GM19099 (cell line): ENCODE measurements around the gene LGALS3BP.

Experiments used
- POLR2A ChIP-seq: IDR thresholded peaks from 3 replicates; pipeline ENCODE4 v1.6.1; 2011; ENCODE audit warnings: low read depth; ENCODE audit not compliant: insufficient read length; ENCODE audit errors: extremely low read depth

Gene LGALS3BP

GRCh38 chr17:78997231-78997741 lies 17.6 kb upstream of the LGALS3BP start:
- TF ChIP-seq POLR2A = no peak

DNA sequence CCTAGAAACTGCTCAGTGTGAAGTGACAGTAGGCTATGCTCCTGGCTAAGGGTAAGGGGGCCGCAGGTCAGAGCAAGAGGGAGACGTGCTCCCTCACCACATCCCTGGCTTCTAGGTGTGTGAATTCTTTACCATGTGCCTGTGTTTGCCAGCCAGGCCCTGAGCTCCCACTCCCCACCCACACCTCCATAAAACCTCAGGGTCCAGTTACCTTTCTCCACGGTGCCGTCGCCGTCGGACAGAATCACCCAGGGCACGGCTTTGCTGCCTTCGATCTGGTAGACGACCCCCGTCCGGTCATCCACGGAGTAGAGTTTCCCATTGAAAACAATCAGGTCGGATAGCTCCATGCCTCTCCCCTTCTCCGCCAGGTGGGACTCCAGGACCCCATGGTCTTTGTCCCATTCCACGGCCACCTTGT lies 17.1 kb upstream of the LGALS3BP start:
- no peak for TF ChIP-seq POLR2A

GRCh38 chr17:78995761-78996451 lies 16.2 kb upstream of the LGALS3BP start:
- no peak for TF ChIP-seq POLR2A

- TF ChIP-seq POLR2A = no peak
Observed at GRCh38 chr17:78995022-78995760, 15.5 kb upstream of the LGALS3BP start.

DNA sequence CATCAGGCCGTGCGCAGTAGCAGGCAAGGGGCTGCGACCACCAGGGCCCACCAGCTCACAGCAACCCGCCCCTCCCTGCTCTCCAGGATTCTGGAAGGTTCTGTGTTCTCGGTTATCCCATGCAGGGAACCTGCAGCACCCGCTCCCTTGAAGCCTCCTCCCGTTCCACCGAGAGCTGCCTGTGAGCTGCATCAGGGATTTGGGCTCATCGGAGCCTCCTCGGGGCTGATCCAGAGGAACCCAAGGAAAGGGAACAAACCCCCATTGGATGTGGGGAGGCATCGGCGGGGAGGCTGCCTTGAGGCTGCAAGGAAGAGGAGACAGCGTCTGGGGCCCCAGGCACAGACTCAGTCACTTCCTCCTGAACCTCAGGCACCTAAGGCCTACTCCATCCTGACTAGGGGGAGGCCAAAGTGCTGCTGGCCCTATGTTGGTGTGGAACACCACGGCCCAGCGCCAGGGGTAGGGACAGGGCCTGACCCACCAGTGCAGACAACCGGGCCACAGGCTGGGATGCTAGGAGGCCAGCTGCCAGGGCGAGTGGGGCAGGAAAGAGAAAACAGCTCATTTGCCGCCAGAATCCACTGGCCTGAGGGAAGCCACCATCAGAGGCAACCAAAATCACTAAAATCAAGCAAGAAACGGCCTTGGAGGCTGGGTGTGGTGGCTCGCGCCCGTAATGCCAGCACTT lies 14.4 kb upstream of the LGALS3BP start:
- no peak for TF ChIP-seq POLR2A

GRCh38 chr17:78993241-78993956 lies 13.7 kb upstream of the LGALS3BP start:
- TF ChIP-seq POLR2A = no peak

DNA sequence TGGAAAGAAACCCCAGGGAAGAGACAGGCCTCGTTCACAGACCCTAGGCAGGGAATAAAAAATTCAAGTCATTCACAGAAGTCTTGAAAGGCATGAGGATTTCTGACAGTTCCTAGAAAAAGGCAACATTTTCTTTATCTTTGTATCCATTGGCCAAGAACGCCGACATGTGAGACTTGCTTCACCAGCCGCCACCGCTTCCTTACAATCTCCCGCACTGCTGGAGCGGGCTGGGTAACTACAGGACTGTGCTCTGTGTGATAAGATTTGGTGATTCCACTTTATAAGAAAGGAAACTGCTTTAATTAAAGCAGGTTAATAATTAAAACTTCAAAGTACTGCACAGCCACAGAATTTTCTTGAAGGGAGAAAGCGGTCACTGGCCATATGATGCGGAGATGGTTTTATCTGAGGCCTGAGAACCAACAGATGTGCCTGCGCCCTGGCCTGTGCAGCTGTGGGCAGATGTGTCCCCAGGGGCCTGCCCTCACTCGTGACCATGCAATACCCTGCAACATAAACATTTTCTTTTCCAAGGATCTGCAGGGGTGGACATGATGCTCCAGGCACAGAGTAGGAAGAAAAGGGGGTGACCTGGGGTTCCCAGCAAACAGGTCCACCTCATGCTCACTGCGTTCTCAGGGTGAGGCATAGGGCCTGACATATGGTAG lies 13.0 kb upstream of the LGALS3BP start:
- TF ChIP-seq POLR2A = no peak

GRCh38 chr17:78991906-78992532 lies 12.3 kb upstream of the LGALS3BP start:
- no peak for TF ChIP-seq POLR2A

DNA sequence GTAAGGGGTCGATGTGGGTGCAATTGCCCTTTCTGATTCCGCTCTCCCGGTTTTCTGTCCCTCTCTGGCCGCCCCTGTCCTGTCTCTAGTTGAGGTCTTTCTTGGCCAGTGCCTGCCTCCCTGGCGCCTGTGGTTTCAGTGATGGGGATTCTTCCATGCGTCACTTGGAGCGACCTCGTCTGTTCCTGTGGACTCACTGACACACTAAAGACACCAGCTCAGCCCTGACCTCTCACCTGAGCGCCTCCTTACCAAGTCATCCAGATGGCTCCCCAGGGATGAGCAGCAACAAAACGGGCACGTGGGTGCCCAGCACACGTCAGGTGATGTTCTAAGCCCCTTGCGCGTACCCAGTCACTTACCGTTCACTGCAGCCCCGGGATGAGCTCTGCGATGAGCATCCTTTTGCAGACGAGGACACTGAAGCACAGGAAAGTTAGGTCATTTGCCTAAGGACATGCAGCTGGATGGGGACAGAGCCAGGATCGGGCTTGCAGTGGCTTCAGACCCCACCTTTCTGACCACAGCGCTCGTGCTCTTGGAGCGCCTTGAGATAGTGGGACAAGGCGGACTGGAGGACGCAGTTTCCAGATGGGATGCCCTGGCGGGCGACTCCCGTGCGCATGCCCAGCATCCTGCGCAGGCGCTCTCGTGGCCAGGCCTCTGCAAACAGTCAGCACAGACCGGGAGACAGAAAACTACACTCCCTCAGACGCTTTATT lies 11.5 kb upstream of the LGALS3BP start:
- no peak for TF ChIP-seq POLR2A

- TF ChIP-seq POLR2A = no peak
Observed at GRCh38 chr17:78990349-78991016, 10.8 kb upstream of the LGALS3BP start.

DNA sequence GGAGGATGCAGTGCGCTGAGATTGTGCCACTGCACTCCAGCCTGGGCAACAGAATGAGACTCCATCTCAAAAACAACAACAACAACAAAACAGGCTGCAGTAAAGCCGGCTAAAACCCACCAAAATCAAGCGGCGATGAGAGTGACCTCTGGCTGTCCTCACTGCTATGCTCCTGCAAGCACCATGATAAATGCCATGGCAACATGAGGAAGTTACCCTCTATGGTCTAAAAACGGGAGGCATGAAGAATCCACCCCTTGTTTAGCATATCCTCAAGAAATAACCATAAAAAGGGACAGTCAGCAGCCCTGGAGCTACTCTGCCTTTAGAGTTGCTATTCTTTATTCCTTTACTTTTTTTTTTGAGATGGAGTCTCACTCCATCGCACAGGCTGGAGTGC lies 8.4 kb upstream of the LGALS3BP start:
- TF ChIP-seq POLR2A = no peak

DNA sequence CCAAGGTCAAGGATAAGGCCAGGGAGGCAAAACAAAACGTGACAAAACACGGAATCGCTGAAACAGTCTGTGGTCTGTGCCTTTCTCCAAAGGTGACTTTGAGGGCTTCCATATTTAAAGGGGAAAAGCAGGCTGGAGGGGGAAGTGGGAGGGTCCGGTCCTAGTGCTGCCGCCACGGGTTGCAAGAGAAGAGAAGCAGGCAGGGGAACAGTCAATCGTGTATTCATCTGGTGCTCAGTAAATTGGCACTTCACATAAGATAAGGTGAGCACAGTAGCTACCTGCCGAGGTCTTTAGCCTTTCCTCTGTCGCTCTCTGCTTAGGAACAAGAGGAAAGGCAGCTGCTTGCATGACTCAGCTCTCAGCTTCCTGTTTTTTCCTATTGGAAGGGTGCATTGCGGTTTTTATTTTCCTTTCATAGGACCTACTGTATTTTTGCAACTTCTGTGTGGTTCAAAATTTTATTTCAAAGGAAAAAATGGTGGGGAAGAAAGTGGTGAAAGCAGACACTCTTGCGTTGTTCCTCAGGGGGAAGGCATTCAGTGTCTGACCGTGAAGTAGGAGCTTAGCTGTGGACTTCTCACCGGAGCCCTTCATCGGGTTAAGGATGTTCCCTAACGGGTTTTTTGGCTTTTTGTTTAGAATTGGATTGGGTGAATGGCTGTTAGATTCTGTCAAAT lies 7.1 kb upstream of the LGALS3BP start:
- no peak for TF ChIP-seq POLR2A

- no peak for TF ChIP-seq POLR2A
Observed at GRCh38 chr17:78986048-78986648, 6.4 kb upstream of the LGALS3BP start.
